ENCODE measurements around the gene TGFBRAP1.

GRCh38 chr2:105307550-105307949 lies 22.0 kb downstream of the TGFBRAP1 start:
- no peak for TF ChIP-seq EZH2 (IDR thresholded peaks at IDR 0.05; ENCODE audit: low read depth)
- TF ChIP-seq, protein P1, sequence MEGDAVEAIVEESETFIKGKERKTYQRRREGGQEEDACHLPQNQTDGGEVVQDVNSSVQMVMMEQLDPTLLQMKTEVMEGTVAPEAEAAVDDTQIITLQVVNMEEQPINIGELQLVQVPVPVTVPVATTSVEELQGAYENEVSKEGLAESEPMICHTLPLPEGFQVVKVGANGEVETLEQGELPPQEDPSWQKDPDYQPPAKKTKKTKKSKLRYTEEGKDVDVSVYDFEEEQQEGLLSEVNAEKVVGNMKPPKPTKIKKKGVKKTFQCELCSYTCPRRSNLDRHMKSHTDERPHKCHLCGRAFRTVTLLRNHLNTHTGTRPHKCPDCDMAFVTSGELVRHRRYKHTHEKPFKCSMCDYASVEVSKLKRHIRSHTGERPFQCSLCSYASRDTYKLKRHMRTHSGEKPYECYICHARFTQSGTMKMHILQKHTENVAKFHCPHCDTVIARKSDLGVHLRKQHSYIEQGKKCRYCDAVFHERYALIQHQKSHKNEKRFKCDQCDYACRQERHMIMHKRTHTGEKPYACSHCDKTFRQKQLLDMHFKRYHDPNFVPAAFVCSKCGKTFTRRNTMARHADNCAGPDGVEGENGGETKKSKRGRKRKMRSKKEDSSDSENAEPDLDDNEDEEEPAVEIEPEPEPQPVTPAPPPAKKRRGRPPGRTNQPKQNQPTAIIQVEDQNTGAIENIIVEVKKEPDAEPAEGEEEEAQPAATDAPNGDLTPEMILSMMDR (conservative IDR thresholded peaks at IDR 0.05) = no peak

Data from PC-9 (cell line).